ENCODE results near the gene ABLIM2. TPM values are rescaled to one million over a fixed set of nuclear protein-coding genes. Genes with fewer than 3 reads are reported as not detected.

The ABLIM2 gene
- total and polyA plus RNA-seq, 7 experiments from 2014 or later: 0.22 to 5.8 (median 3.1) TPM

GRCh38 chr4:8123389-8123788 lies 35.2 kb downstream of the ABLIM2 start:
- H3K27ac ChIP-seq (ENCODE audit: low read depth, low read length): no peak overlapping the region
- ChIA-PET CTCF (no interaction called here), POLR2A (no interaction called here)
- intact Hi-C loops (cut with micrococcal nuclease): no loop called here
- H3K4me3 ChIP-seq (ENCODE audit: low read length): no peak overlapping the region
- Mint-ChIP-seq H3K36me3 (no peaks in the 10 kb centered on the region), H3K27ac (no peak overlapping the region), H3K4me3 (no peak overlapping the region), H3K27me3 (peaks cover 0 to 4% (median 0%) of the 10 kb centered on the region in 5 donors), H3K4me1 (peaks cover 0 to 3% (median 0%) of the 10 kb centered on the region in 7 donors), H3K9me3 (no peaks in the 10 kb centered on the region)
- ATAC-seq: no peak
- H3K36me3 ChIP-seq (ENCODE audit: control insufficient read depth in 2 of 3, insufficient read depth in 3 of 3, low read length in 3 of 3): no peaks in the 10 kb centered on the region
- H3K27me3 ChIP-seq (ENCODE audit: control insufficient read depth in 2 of 2, insufficient read depth in 2 of 2, low read length in 2 of 2): no peaks in the 10 kb centered on the region
- no peaks in the 10 kb centered on the region for H3K4me1 ChIP-seq (ENCODE audit: control insufficient read depth in 2 of 2, insufficient read depth in 2 of 2, low read length in 2 of 2)
- no peaks in the 10 kb centered on the region for H3K9me3 ChIP-seq (ENCODE audit: control insufficient read depth in 2 of 3, low read length in 3 of 3)
- no peak for DNase-seq

GRCh38 chr4:8122746-8123145 lies 35.9 kb downstream of the ABLIM2 start:
- intact Hi-C loops (cut with micrococcal nuclease): no loop called here
- H3K36me3 ChIP-seq (ENCODE audit: control insufficient read depth in 2 of 3, insufficient read depth in 3 of 3, low read length in 3 of 3): no peaks in the 10 kb centered on the region
- peaks cover 0 to 3% (median 0%) of the 10 kb centered on the region in 7 donors for H3K4me1 Mint-ChIP-seq
- H3K4me3 ChIP-seq (ENCODE audit: low read length): no peak overlapping the region
- H3K27ac Mint-ChIP-seq: peak overlapping the region in 1 of 9 donors; percentile 46
- ATAC-seq (no peak), DNase-seq (no peak)
- ChIA-PET CTCF (no interaction called here), POLR2A (no interaction called here)
- H3K36me3 Mint-ChIP-seq: no peaks in the 10 kb centered on the region
- H3K9me3 ChIP-seq (ENCODE audit: control insufficient read depth in 2 of 3, low read length in 3 of 3): no peaks in the 10 kb centered on the region
- no peaks in the 10 kb centered on the region for H3K4me1 ChIP-seq (ENCODE audit: control insufficient read depth in 2 of 2, insufficient read depth in 2 of 2, low read length in 2 of 2)
- peaks cover 0 to 4% (median 0%) of the 10 kb centered on the region in 5 donors for H3K27me3 Mint-ChIP-seq
- no peak overlapping the region for H3K4me3 Mint-ChIP-seq
- H3K27ac ChIP-seq (ENCODE audit: low read depth, low read length): no peak overlapping the region
- no peaks in the 10 kb centered on the region for H3K27me3 ChIP-seq (ENCODE audit: control insufficient read depth in 2 of 2, insufficient read depth in 2 of 2, low read length in 2 of 2)
- no peaks in the 10 kb centered on the region for H3K9me3 Mint-ChIP-seq

- ChIA-PET CTCF (no interaction called here), POLR2A (no interaction called here)
- H3K36me3 Mint-ChIP-seq: no peaks in the 10 kb centered on the region
Observed at GRCh38 chr4:8121292-8122015, 37.2 kb downstream of the ABLIM2 start.

GRCh38 chr4:8120501-8120900 lies 38.1 kb downstream of the ABLIM2 start:
- Mint-ChIP-seq H3K4me1 (peaks cover 0 to 17% (median 7%) of the 10 kb centered on the region in 7 donors), H3K27me3 (peaks cover 0 to 4% (median 0%) of the 10 kb centered on the region in 5 donors), H3K9me3 (peaks cover 0 to 5% (median 0%) of the 10 kb centered on the region in 11 donors), H3K36me3 (no peaks in the 10 kb centered on the region), H3K27ac (no peak overlapping the region), H3K4me3 (no peak overlapping the region)
- Histone ChIP-seq H3K4me1 (ENCODE audit: control insufficient read depth in 2 of 2, insufficient read depth in 2 of 2, low read length in 2 of 2) (peaks cover 0 to 11% of the 10 kb centered on the region in 2 donors), H3K36me3 (ENCODE audit: control insufficient read depth in 2 of 3, insufficient read depth in 3 of 3, low read length in 3 of 3) (no peaks in the 10 kb centered on the region), H3K27me3 (ENCODE audit: control insufficient read depth in 2 of 2, insufficient read depth in 2 of 2, low read length in 2 of 2) (no peaks in the 10 kb centered on the region), H3K9me3 (ENCODE audit: control insufficient read depth in 2 of 3, low read length in 3 of 3) (no peaks in the 10 kb centered on the region), H3K4me3 (ENCODE audit: low read length) (no peak overlapping the region), H3K27ac (ENCODE audit: low read depth, low read length) (no peak overlapping the region)
- ATAC-seq: no peak
- POLR2A ChIA-PET: no interaction called here
- intact Hi-C loops (cut with micrococcal nuclease): no loop called here
- CTCF ChIA-PET: no interaction called here
- DNase-seq: no peak

More at GRCh38 chr4:8121292-8122015, 37.2 kb downstream of the ABLIM2 start:
- no peaks in the 10 kb centered on the region for H3K9me3 ChIP-seq (ENCODE audit: control insufficient read depth in 2 of 3, low read length in 3 of 3)
- peaks cover 0 to 11% (median 5%) of the 10 kb centered on the region in 7 donors for H3K4me1 Mint-ChIP-seq
- no peak overlapping the region for H3K4me3 ChIP-seq (ENCODE audit: low read length)
- peaks cover 0 to 5% (median 0%) of the 10 kb centered on the region in 11 donors for H3K9me3 Mint-ChIP-seq
- ATAC-seq (no peak), DNase-seq (no peak)
- H3K27ac ChIP-seq (ENCODE audit: low read depth, low read length): no peak overlapping the region
- no peak overlapping the region for H3K27ac Mint-ChIP-seq
- peaks cover 0 to 4% (median 0%) of the 10 kb centered on the region in 5 donors for H3K27me3 Mint-ChIP-seq
- H3K36me3 ChIP-seq (ENCODE audit: control insufficient read depth in 2 of 3, insufficient read depth in 3 of 3, low read length in 3 of 3): no peaks in the 10 kb centered on the region
- no peak overlapping the region for H3K4me3 Mint-ChIP-seq
- intact Hi-C loops (cut with micrococcal nuclease): no loop called here
- H3K4me1 ChIP-seq (ENCODE audit: control insufficient read depth in 2 of 2, insufficient read depth in 2 of 2, low read length in 2 of 2): peaks cover 0 to 2% of the 10 kb centered on the region in 2 donors
- no peaks in the 10 kb centered on the region for H3K27me3 ChIP-seq (ENCODE audit: control insufficient read depth in 2 of 2, insufficient read depth in 2 of 2, low read length in 2 of 2)

- Mint-ChIP-seq H3K27ac (no peak overlapping the region), H3K36me3 (no peaks in the 10 kb centered on the region), H3K4me3 (no peak overlapping the region), H3K27me3 (peaks cover 0 to 4% (median 0%) of the 10 kb centered on the region in 5 donors), H3K4me1 (peaks cover 0 to 19% (median 7%) of the 10 kb centered on the region in 7 donors), H3K9me3 (peaks cover 0 to 5% (median 0%) of the 10 kb centered on the region in 11 donors)
- POLR2A ChIA-PET: no interaction called here
- Histone ChIP-seq H3K27me3 (ENCODE audit: control insufficient read depth in 2 of 2, insufficient read depth in 2 of 2, low read length in 2 of 2) (no peaks in the 10 kb centered on the region), H3K4me1 (ENCODE audit: control insufficient read depth in 2 of 2, insufficient read depth in 2 of 2, low read length in 2 of 2) (peaks cover 0 to 13% of the 10 kb centered on the region in 2 donors), H3K4me3 (ENCODE audit: low read length) (no peak overlapping the region), H3K9me3 (ENCODE audit: control insufficient read depth in 2 of 3, low read length in 3 of 3) (no peaks in the 10 kb centered on the region), H3K36me3 (ENCODE audit: control insufficient read depth in 2 of 3, insufficient read depth in 3 of 3, low read length in 3 of 3) (no peaks in the 10 kb centered on the region), H3K27ac (ENCODE audit: low read depth, low read length) (no peak overlapping the region)
- intact Hi-C loops (cut with micrococcal nuclease): no loop called here
- CTCF ChIA-PET: no interaction called here
- DNase-seq (no peak), ATAC-seq (no peak)
Observed at GRCh38 chr4:8119877-8120276, 38.7 kb downstream of the ABLIM2 start.

GRCh38 chr4:8118531-8118930 lies 40.1 kb downstream of the ABLIM2 start:
- peak overlapping the region in 1 of 9 donors; percentile 89 for H3K27ac Mint-ChIP-seq
- Histone ChIP-seq H3K27me3 (ENCODE audit: control insufficient read depth in 2 of 2, insufficient read depth in 2 of 2, low read length in 2 of 2) (no peaks in the 10 kb centered on the region), H3K27ac (ENCODE audit: low read depth, low read length) (no peak overlapping the region), H3K9me3 (ENCODE audit: control insufficient read depth in 2 of 3, low read length in 3 of 3) (no peaks in the 10 kb centered on the region), H3K4me3 (ENCODE audit: low read length) (no peak overlapping the region), H3K36me3 (ENCODE audit: control insufficient read depth in 2 of 3, insufficient read depth in 3 of 3, low read length in 3 of 3) (no peaks in the 10 kb centered on the region), H3K4me1 (ENCODE audit: control insufficient read depth in 2 of 2, insufficient read depth in 2 of 2, low read length in 2 of 2) (peaks cover 0 to 13% of the 10 kb centered on the region in 2 donors)
- ChIA-PET POLR2A (no interaction called here), CTCF (no interaction called here)
- peaks cover 0 to 4% (median 0%) of the 10 kb centered on the region in 5 donors for H3K27me3 Mint-ChIP-seq
- intact Hi-C loops (cut with micrococcal nuclease): no loop called here
- H3K4me1 Mint-ChIP-seq: peaks cover 0 to 19% (median 9%) of the 10 kb centered on the region in 7 donors
- DNase-seq (no peak), ATAC-seq (no peak)
- H3K9me3 Mint-ChIP-seq: peaks cover 0 to 5% (median 0%) of the 10 kb centered on the region in 11 donors
- no peak overlapping the region for H3K4me3 Mint-ChIP-seq
- no peaks in the 10 kb centered on the region for H3K36me3 Mint-ChIP-seq

- Histone ChIP-seq H3K27ac (ENCODE audit: low read depth, low read length) (no peak overlapping the region), H3K36me3 (ENCODE audit: control insufficient read depth in 2 of 3, insufficient read depth in 3 of 3, low read length in 3 of 3) (no peaks in the 10 kb centered on the region), H3K4me1 (ENCODE audit: control insufficient read depth in 2 of 2, insufficient read depth in 2 of 2, low read length in 2 of 2) (peaks cover 0 to 13% of the 10 kb centered on the region in 2 donors), H3K27me3 (ENCODE audit: control insufficient read depth in 2 of 2, insufficient read depth in 2 of 2, low read length in 2 of 2) (no peaks in the 10 kb centered on the region), H3K4me3 (ENCODE audit: low read length) (no peak overlapping the region), H3K9me3 (ENCODE audit: control insufficient read depth in 2 of 3, low read length in 3 of 3) (no peaks in the 10 kb centered on the region)
- H3K36me3 Mint-ChIP-seq: no peaks in the 10 kb centered on the region
- H3K27ac Mint-ChIP-seq: no peak overlapping the region
- H3K4me3 Mint-ChIP-seq: no peak overlapping the region
- H3K4me1 Mint-ChIP-seq: peaks cover 0 to 19% (median 10%) of the 10 kb centered on the region in 7 donors
- H3K9me3 Mint-ChIP-seq: peaks cover 0 to 5% (median 0%) of the 10 kb centered on the region in 11 donors
- ChIA-PET CTCF (no interaction called here), POLR2A (no interaction called here)
- ATAC-seq (no peak), DNase-seq (no peak)
- intact Hi-C loops (cut with micrococcal nuclease): no loop called here
- H3K27me3 Mint-ChIP-seq: peaks cover 0 to 4% (median 0%) of the 10 kb centered on the region in 5 donors
Observed at GRCh38 chr4:8118035-8118434, 40.6 kb downstream of the ABLIM2 start.
